ENCODE data around the gene GFER. TPM values are rescaled to one million over a fixed set of nuclear protein-coding genes. Genes with fewer than 3 reads are reported as not detected.

GFER gene
- total and polyA plus RNA-seq, 9 of the 15 experiments (the other 6 are each of a cell fraction or from before 2014, with no cell fraction given), result 4.3 to 53.7 (median 19.8) TPM

GRCh38 chr16:1993731-1994131, 9.7 kb downstream of the GFER start (continued):
- TF ChIP-seq CREB3 (tag; conservative IDR thresholded peaks at IDR 0.05; ENCODE audit: low read depth) (peak; percentile 75; the same call in 1 of the 2 replicates), HDAC6 (IDR thresholded peaks at IDR 0.05; ENCODE audit: low read depth, low read length) (no peak), ZNF143 (CRISPR knock-in tag; IDR thresholded peaks at IDR 0.05) (no peak), ZC3H8 (IDR thresholded peaks at IDR 0.05) (no peak), CSDE1 (IDR thresholded peaks at IDR 0.05) (no peak), FOXA1 (IDR thresholded peaks at IDR 0.05; ENCODE audit: borderline replicate concordance) (no peak), CTBP1 (IDR thresholded peaks at IDR 0.05; ENCODE audit: borderline replicate concordance) (no peak), ETV5 (CRISPR knock-in tag; IDR thresholded peaks at IDR 0.05; ENCODE audit: low read depth) (no peak), HEY1 (CRISPR knock-in tag; IDR thresholded peaks at IDR 0.05; ENCODE audit: borderline replicate concordance) (no peak), CCAR2 (IDR thresholded peaks at IDR 0.05; ENCODE audit: low read depth, low read length) (no peak), CREBBP (IDR thresholded peaks at IDR 0.05; ENCODE audit: low read depth, low read length) (no peak), ILF3 (IDR thresholded peaks at IDR 0.05; ENCODE audit: borderline replicate concordance) (no peak), ZNF583 (CRISPR knock-in tag; IDR thresholded peaks at IDR 0.05) (no peak), HDAC8 (tag; IDR thresholded peaks at IDR 0.05) (peak; percentile 82), IRF1 (CRISPR knock-in tag; IDR thresholded peaks at IDR 0.05; ENCODE audit: borderline replicate concordance) (no peak), TOE1 (IDR thresholded peaks at IDR 0.05; ENCODE audit: borderline replicate concordance) (no peak), TOE1 (CRISPR knock-in tag; IDR thresholded peaks at IDR 0.05; ENCODE audit: borderline replicate concordance, low read depth) (no peak), PRMT5 (CRISPR knock-in tag; IDR thresholded peaks at IDR 0.05) (no peak), ILK (tag; IDR thresholded peaks at IDR 0.05; ENCODE audit: borderline replicate concordance, low read depth) (no peak), ZNF589 (CRISPR knock-in tag; IDR thresholded peaks at IDR 0.05; ENCODE audit: low read depth) (no peak), MECOM (CRISPR knock-in tag; IDR thresholded peaks at IDR 0.05) (peak; percentile 73; the same call in 1 of the 2 replicates), KLF13 (tag; IDR thresholded peaks at IDR 0.05; ENCODE audit: borderline replicate concordance, low read depth) (no peak), WHSC1 (IDR thresholded peaks at IDR 0.05; ENCODE audit: low read length) (no peak)
- TF ChIP-seq, protein P1, sequence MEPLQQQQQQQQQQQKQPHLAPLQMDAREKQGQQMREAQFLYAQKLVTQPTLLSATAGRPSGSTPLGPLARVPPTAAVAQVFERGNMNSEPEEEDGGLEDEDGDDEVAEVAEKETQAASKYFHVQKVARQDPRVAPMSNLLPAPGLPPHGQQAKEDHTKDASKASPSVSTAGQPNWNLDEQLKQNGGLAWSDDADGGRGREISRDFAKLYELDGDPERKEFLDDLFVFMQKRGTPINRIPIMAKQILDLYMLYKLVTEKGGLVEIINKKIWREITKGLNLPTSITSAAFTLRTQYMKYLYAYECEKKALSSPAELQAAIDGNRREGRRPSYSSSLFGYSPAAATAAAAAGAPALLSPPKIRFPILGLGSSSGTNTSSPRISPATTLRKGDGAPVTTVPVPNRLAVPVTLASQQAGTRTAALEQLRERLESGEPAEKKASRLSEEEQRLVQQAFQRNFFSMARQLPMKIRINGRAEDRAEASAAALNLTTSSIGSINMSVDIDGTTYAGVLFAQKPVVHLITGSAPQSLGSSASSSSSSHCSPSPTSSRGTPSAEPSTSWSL (CRISPR knock-in tag; IDR thresholded peaks at IDR 0.05; ENCODE audit: borderline replicate concordance), result no peak
- TF ChIP-seq, protein P2, sequence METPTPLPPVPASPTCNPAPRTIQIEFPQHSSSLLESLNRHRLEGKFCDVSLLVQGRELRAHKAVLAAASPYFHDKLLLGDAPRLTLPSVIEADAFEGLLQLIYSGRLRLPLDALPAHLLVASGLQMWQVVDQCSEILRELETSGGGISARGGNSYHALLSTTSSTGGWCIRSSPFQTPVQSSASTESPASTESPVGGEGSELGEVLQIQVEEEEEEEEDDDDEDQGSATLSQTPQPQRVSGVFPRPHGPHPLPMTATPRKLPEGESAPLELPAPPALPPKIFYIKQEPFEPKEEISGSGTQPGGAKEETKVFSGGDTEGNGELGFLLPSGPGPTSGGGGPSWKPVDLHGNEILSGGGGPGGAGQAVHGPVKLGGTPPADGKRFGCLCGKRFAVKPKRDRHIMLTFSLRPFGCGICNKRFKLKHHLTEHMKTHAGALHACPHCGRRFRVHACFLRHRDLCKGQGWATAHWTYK (CRISPR knock-in tag; IDR thresholded peaks at IDR 0.05), result no peak
